Globus pallidus (tissue), 1 donor: ENCODE data around the gene SLC12A7.
"Not testable (repeated sequence)": the region's sequence is repeated elsewhere in the genome, so short reads cannot be mapped to it uniquely, and the experiment has no call there.

Experiments
- DNase-seq: peaks from one replicate; pipeline ENCODE4 v3.0.0-alpha.2; 2015; ENCODE audit warnings: low spot score

Gene SLC12A7

DNA sequence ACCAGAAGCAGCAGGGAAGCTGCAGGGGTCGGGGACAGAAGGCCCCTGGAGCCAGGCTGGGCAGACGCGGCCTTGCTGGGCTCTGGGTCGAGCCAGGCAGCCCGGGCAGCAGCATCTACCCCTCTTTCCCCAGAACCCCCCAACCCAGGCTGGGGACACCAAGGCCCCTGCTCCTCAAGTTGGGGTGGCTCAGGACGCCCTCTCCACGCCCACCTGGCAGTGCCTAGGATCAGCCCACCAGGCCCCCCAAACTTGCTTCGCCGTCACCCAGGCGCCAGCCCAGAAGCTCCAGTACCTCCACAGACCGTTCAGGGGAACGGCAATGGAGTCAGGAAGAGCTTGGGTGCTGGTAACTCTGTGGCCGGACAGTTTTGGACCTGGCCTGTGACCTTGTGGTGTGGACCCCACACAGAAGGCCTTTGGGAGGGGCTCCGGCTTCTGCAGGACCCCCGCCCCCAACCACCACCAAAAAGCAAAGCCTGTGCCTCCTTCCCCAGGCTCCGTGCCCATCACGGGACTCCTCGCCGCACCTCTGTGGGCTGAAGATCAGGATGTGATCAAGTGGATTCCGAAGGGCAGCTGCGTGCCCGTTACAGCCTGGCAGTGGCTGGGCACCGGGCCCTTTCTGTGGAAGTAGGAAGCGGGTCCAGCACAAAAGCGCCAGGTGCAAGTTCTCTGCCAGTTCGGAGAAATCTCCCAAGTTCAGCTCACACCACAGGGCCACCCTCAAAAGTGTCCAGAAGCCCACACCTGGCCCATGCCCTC is 2.1 kb downstream of the SLC12A7 start:
- DNase-seq = no peak

DNA sequence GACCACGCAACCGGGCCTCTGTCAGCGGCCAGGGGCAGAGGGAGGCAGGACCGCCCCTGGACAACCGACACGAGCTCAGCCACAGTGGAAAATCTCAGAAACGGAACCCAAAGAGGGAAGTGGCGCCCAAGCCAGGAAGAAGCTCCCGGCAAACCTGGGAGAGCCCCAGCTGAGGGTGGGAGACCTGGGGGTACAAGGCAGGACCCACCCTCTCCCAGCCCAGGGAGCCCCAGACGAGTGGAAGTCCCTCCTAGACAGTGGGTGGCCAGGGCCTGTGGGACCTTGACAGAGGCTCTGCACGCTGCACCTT is 3.0 kb downstream of the SLC12A7 start:
- DNase-seq = peak; percentile 35

DNA sequence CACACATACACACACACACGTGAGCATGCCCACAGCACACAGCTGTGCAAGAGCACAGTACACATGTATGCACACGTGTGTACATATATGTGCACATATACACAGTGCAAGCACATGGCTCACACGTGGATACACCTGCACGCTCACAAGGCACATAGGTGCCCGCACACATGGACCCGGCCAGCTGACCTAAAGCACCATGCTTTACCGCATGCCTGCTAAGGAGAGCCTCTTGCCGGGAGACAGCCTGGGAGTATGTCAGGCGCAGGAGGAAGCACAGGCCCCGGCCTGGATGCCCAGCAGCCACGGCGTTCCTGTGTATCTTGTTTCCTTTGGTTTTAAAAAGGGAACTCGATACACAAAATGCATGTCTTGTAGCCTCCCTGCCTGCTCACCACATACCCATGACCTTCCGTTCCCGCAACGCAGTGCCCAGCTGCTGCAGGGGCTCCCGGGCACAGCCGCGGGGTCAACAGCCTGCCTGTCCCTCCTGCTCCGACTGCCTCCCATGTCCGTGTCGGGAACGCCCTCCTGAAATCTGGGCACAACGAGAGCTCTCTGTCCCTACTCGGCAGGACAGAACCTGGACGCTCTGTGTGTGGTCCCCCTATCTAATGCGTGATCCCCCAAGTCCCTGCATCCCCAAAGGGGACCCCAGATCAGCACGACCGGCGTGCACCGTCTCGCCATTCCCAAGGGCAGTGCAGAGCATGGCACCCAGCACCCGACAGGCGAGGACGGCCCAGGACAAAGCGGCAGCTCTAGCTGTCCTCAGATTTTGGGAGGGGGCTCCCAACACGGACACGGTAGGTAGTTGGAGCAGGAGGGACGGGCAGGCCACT is 3.6 kb downstream of the SLC12A7 start:
- peak; percentile 24 for DNase-seq

- DNase-seq = no peak
Measured at GRCh38 chr5:1107167-1108022, 4.5 kb downstream of the SLC12A7 start.

DNA sequence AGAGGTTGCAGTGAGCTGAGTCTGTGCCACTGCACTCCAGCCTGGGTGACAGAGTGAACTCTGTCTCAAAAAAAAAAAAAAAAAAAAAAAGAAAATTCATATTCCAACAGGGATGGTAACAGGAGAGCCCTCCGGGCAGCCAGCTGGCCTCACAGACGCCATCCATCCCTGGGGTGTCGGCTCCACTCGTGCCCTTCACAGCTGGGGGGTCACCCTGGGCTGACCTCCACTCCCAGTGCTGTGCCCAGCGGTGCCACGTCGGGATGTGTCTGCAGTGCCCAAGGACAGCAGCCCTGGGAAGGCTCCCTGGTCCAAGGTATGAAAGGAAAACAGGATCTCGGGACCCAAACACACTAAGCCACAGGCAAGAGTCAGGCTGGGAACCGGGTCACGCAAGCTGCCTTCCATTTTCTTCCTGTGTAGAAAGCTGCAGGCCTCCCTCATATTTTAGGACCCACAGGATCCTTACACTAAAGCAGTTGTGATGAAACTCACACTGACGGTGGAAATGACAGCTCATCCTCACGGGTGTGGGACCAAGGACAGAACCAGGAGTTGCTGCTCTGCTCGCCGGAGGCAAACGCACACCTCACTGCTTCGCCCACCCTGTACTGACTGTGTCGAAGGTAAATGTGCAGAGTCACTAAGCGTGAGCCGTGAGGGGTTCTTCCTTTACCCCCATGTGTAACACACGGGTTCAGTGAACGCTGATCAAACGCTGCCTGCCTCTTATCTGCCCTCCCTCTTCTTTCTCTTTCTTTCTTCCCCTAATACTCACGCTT is 5.3 kb downstream of the SLC12A7 start:
- no peak for DNase-seq

DNA sequence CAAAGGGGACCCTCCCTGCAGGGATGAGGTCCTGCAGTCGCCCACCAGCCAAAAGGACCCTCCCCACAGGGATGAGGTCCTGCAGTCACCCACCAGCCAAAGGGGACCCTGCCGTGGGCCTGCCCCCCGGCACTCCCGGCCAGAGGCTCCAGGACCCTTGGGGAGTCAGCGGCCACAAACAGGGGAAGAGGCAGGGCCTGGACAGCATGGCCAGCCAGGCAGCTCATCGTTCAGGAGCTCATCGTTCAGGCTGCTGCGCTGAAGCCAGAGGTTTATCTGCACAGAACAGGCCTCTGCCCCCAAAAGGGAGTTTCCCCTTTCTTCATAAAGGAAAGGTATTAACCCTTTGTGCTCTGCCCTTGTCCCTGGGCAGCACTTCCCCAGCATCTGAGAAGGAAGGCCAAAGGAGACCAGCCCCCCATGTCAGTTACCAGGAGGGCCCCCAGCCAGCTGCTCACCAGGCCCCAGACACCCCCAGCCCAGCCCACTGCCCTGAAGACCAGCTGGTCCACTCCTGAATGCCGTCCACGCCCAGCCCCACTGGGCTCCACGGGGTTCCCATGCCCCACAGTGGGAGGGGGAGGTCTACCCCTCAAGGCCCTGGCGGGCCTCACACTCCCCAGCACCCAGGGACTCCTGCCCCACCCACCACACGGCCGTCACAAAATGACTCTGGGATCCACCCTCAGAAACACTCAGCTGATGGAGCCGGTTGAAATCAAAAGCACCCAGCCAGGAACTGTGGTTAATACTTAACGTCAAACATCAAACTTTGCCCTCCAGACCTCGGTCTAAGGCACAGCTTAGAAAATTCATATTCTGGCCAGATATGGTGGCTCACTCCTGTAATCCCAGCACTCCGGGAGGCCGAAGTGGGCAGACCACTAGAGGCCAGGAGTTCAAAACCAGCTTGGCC is 6.3 kb downstream of the SLC12A7 start:
- DNase-seq = no peak

GRCh38 chr5:1104327-1105006 is 7.4 kb downstream of the SLC12A7 start:
- no peak for DNase-seq

DNA sequence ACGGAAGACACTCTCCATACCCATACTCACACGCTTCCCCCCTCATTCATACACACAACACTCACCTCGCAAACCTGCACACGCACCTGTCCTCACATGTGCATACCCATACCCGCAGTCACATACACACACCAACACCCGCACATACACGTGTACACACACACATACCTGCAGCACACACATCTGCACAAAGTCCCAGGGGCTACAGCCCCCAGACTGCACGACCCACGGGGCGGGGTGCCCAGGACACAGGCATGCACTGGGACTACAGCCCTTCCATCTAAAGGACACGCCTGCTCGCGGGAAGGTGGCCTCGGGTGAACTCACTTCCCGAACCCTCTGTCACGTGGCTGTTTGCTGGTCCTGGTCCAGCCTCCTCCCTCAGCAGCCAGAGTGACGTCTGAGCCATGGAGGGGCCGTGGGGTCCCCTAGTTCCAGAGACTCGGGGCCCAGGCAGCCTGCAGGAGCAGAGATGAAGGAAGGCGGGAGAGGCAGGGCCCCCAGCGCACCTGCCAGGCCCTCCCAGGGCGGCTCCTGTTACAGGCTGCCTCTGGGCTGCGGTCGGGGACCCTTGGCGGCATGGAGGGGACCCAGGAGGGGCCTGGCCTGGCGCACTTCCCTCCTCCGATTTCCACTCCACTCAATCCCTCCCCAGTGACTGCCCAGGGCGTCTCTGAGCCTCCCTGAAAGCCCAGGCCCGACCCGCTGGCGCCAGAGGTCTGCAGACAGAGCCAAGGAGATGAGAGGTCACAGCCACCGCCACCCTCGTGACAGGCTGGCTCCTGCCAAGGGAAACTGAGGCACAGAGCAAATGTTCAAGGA is 8.1 kb downstream of the SLC12A7 start:
- DNase-seq = no peak

- DNase-seq = no peak
Measured at GRCh38 chr5:1103093-1103492, 8.8 kb downstream of the SLC12A7 start.

GRCh38 chr5:1101961-1102713 is 9.7 kb downstream of the SLC12A7 start:
- no peak for DNase-seq

DNA sequence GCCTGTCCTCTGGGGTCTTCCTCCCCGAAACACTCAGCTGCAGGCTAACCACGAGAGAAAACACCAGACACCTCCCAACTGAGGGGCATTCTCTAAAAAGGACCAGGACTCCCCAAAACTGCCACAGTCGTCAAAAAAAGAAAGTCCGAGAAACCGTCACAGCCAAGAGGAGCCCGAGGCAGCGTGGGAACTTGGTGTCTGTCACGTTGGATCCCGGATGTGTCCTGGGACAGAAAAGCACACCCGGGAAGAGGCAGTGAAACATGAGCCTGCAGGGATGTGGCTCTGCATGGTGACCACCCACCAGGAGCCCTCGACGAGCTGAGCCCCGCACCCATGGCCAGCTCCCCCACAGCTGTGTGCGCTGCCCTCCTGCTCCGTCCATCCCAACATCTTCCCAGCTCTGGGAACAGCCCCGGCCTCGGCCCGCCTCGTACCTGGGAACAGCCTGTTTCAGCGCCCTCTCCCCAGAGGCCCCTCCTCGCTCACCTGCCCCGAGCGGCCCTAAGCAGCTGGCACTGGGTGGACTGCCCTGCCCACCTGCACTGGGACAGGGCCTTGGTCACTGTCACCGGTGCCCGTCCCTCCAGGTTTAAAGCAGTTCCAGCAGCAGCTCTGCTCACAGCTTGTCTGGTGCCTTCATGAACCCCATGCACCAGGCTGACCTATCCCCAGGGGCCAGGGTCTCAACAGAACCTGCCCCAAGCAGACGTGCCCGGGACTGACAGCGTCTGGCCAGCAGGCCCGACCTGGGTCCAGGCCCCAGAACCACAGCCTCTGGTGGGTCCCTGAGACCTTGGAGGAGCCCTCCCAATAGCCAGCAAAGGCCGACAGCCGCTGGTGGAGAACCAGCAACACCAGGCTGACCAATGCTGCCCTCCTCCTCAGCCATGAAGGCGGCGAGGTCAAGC is 10.9 kb downstream of the SLC12A7 start:
- DNase-seq = no peak

DNA sequence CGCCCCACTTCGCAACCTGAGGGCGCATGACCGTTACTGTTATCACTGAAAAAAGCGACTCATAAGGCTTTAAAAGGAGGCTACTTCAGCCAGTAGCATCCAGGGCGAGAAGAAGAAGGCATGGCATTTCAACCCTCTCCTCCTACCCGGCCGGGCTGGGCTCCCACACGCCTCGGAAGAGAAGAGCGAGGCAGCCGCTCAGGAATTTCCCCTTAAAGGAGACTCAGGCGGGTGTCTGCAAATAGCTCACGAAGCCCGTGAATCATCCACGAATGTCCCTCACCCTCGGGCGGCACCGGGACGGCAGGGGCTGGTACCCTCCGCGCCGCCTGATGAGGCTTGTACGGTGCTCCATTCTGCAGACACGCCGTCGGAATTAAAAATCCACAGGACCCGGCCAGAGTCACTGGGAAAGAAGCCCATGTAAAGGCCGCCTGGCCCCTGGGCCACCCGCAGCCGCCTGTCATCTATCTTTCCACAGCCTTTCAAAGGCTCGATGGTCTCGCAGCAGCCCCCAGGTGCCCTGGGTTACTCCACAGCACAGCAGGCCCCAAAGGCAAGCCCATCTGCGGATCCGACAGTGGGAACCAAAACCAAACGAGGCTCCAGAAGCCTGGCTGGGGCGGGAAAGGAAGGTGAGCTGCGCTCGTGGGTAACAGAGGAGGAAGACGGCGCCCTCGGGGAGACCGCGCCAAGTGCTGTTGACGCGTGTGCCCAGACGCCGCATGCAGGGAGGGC is 11.8 kb downstream of the SLC12A7 start:
- DNase-seq = no peak

DNA sequence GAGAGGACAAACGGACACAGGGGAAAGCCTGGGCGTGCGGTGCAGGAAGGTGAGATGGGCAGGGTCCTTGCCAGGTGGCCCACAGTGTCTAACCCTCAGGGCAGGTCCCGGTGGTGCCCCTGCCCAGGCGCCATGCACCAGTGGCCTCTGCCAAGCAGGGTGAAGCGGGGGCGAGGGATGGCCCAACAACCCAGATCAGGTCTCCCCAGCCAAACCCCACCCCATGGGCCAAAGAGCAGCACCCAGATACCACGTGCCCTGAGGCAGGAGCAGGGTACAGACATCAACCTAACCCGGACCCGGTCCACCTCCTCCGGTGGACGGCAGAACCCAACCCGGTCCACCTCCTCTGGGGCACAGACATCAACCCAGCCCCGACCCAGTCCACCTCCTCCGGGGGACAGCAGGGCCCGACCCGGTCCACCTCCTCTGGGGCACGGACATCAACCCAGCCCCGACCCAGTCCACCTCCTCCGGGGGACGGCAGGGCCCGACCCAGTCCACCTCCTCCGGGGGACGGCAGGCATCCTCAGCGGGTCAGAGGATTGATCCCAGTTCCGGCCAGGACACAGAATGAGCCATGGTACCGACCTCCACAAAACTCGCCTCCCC is 12.8 kb downstream of the SLC12A7 start:
- DNase-seq = no peak

- not testable (repeated sequence) for DNase-seq
Measured at GRCh38 chr5:1097988-1098385, 13.9 kb downstream of the SLC12A7 start.

- no peak for DNase-seq
Measured at GRCh38 chr5:1097381-1097987, 14.4 kb downstream of the SLC12A7 start.

- no peak for DNase-seq
Measured at GRCh38 chr5:1096838-1097237, 15.0 kb downstream of the SLC12A7 start.
